ENCODE data around the gene OR52K2.

The OR52K2 gene

DNA sequence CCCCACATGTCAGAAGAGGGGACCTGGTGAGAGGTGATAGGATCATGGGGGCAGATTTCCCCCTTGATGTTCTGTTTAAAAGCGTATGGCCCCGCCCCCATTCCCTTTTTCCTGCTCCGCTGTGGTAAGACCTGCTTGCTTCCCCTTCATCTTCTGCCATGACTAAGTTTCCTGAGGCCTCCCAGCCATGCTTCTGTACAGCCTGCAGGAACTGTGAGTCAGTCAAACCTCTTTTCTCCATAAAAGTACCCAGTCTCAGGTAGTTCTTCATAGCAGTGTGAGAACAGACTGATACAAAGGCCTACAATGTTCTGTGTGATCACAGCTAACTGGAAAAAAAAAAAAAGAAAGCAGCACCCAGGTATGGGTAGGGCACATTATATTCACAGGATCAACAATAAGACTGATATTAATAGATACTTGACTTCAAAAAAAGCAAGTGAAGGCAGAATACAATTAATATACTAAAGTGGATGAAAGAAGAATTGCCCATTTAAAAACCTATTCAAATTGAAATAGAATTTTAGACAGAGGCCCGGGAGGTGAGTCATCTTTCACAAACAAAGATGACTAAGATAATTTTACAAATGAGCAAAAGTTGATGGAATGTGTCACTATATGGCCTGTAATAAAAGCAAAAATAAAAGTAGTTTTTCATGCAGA is 31.6 kb downstream of the OR52K2 start:
- TF ChIP-seq RAD21 (IDR thresholded peaks at IDR 0.05; ENCODE audit: low read depth) = no peak
- TF ChIP-seq FOXM1 (IDR thresholded peaks at IDR 0.05; ENCODE audit: borderline replicate concordance, low read depth) = no peak
- no peak for TF ChIP-seq YY1 (IDR thresholded peaks at IDR 0.05; ENCODE audit: low read depth)
- no peak for TF ChIP-seq NFIC (IDR thresholded peaks at IDR 0.05)
- TF ChIP-seq, protein P1, sequence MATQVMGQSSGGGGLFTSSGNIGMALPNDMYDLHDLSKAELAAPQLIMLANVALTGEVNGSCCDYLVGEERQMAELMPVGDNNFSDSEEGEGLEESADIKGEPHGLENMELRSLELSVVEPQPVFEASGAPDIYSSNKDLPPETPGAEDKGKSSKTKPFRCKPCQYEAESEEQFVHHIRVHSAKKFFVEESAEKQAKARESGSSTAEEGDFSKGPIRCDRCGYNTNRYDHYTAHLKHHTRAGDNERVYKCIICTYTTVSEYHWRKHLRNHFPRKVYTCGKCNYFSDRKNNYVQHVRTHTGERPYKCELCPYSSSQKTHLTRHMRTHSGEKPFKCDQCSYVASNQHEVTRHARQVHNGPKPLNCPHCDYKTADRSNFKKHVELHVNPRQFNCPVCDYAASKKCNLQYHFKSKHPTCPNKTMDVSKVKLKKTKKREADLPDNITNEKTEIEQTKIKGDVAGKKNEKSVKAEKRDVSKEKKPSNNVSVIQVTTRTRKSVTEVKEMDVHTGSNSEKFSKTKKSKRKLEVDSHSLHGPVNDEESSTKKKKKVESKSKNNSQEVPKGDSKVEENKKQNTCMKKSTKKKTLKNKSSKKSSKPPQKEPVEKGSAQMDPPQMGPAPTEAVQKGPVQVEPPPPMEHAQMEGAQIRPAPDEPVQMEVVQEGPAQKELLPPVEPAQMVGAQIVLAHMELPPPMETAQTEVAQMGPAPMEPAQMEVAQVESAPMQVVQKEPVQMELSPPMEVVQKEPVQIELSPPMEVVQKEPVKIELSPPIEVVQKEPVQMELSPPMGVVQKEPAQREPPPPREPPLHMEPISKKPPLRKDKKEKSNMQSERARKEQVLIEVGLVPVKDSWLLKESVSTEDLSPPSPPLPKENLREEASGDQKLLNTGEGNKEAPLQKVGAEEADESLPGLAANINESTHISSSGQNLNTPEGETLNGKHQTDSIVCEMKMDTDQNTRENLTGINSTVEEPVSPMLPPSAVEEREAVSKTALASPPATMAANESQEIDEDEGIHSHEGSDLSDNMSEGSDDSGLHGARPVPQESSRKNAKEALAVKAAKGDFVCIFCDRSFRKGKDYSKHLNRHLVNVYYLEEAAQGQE (IDR thresholded peaks at IDR 0.05; ENCODE audit: low read depth) = no peak
- no peak for TF ChIP-seq ZBTB7A (IDR thresholded peaks at IDR 0.05; ENCODE audit: low read depth)
- no peak for TF ChIP-seq EP300 (IDR thresholded peaks at IDR 0.05; ENCODE audit: borderline replicate concordance)
- no peak for TF ChIP-seq TCF12 (IDR thresholded peaks at IDR 0.05; ENCODE audit: low read depth)
- TF ChIP-seq TAF1 (IDR thresholded peaks at IDR 0.05; ENCODE audit: low read depth) = no peak
- no peak for TF ChIP-seq TEAD4 (IDR thresholded peaks at IDR 0.05)
- TF ChIP-seq, protein P2, sequence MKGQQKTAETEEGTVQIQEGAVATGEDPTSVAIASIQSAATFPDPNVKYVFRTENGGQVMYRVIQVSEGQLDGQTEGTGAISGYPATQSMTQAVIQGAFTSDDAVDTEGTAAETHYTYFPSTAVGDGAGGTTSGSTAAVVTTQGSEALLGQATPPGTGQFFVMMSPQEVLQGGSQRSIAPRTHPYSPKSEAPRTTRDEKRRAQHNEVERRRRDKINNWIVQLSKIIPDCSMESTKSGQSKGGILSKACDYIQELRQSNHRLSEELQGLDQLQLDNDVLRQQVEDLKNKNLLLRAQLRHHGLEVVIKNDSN (IDR thresholded peaks at IDR 0.05) = no peak
- TF ChIP-seq EGR1 (IDR thresholded peaks at IDR 0.05) = no peak
- TF ChIP-seq CREB1 (IDR thresholded peaks at IDR 0.05; ENCODE audit: low read depth) = no peak
- TF ChIP-seq, protein P3, sequence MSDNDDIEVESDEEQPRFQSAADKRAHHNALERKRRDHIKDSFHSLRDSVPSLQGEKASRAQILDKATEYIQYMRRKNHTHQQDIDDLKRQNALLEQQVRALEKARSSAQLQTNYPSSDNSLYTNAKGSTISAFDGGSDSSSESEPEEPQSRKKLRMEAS (IDR thresholded peaks at IDR 0.05) = no peak
- TF ChIP-seq CEBPB (IDR thresholded peaks at IDR 0.05) = no peak

DNA sequence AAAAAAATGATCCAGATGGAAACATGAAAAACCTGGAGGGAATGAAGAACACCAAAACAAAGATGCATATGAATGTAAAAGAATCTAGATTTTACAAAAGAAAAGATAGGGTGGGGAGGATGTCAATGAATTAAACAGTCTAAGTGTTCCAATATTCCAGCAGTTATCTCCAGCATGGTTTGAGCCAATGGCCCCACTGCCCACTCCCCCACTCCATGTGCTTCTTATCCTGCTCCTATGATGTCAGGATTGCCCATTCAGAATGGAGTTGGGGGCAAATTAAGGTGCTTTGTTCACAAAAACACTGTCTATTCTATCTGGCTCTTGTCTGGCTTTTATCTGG is 32.1 kb downstream of the OR52K2 start:
- TF ChIP-seq TEAD4 (IDR thresholded peaks at IDR 0.05) (no peak), EP300 (IDR thresholded peaks at IDR 0.05; ENCODE audit: borderline replicate concordance) (no peak), CREB1 (IDR thresholded peaks at IDR 0.05; ENCODE audit: low read depth) (no peak), CEBPB (IDR thresholded peaks at IDR 0.05) (no peak), NFIC (IDR thresholded peaks at IDR 0.05) (no peak), FOXM1 (IDR thresholded peaks at IDR 0.05; ENCODE audit: borderline replicate concordance, low read depth) (no peak)
- TF ChIP-seq, protein P1 (IDR thresholded peaks at IDR 0.05; ENCODE audit: low read depth) = no peak
- TF ChIP-seq, protein P2 (IDR thresholded peaks at IDR 0.05) = no peak

DNA sequence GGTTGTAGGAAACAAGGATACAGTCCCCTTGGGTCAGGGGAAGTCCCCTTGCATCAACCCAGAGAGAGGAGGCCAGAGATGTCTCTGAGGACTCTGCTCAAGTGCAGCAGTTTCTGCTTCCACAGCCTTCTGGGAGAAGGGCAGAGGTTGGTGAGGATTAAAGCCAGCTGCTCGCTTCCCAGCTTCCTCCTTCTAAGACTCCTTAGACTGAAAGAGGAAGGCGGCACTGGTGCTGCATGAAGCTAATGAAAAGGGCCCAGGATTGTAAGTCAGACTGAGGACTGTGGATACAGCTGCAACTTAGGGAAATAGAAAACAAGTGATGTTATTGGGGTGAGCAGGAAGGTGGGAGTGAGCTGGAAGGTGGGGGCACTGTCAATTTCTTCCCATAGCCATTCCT is 33.4 kb downstream of the OR52K2 start, which contains the start of gene OR52K1:
Gene OR52K1, plus strand, starts transcription at position 202 of the 400 bp plus-strand sequence. CDS start 6,255 bp downstream, outside the sequence.
- TF ChIP-seq TEAD4 (IDR thresholded peaks at IDR 0.05) = no peak
- no peak for TF ChIP-seq TAF1 (IDR thresholded peaks at IDR 0.05; ENCODE audit: low read depth)
- no peak for TF ChIP-seq YY1 (IDR thresholded peaks at IDR 0.05; ENCODE audit: low read depth)

DNA sequence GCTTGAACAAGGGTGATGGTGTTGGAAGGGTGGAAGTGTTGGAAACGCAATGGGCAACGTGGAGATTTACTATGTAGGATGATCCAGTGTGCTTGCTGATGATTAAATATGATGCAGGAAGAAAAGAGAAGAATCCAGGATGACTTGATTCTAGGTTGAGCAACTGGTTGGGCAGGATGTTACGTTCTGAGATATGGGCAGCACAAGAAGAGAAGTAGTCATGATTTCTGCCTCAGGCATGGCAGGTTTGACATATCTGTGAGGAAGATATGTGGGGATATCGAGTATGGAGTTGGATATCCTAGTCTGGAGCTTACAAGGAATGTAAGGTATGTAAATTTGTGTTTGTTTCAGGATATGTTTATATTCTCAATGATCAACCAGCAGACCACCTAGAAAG is 35.2 kb downstream of the OR52K2 start:
- TF ChIP-seq, protein P2 (IDR thresholded peaks at IDR 0.05) = no peak
- TF ChIP-seq TEAD4 (IDR thresholded peaks at IDR 0.05) (no peak), EP300 (IDR thresholded peaks at IDR 0.05; ENCODE audit: borderline replicate concordance) (no peak), FOXM1 (IDR thresholded peaks at IDR 0.05; ENCODE audit: borderline replicate concordance, low read depth) (no peak), TCF12 (IDR thresholded peaks at IDR 0.05; ENCODE audit: low read depth) (no peak), ZBTB7A (IDR thresholded peaks at IDR 0.05; ENCODE audit: low read depth) (no peak), CREB1 (IDR thresholded peaks at IDR 0.05; ENCODE audit: low read depth) (no peak), RAD21 (IDR thresholded peaks at IDR 0.05; ENCODE audit: low read depth) (no peak), CEBPB (IDR thresholded peaks at IDR 0.05) (no peak), NFIC (IDR thresholded peaks at IDR 0.05) (no peak), EGR1 (IDR thresholded peaks at IDR 0.05) (no peak), TAF1 (IDR thresholded peaks at IDR 0.05; ENCODE audit: low read depth) (no peak), YY1 (IDR thresholded peaks at IDR 0.05; ENCODE audit: low read depth) (no peak)
- TF ChIP-seq, protein P3 (IDR thresholded peaks at IDR 0.05) = no peak
- TF ChIP-seq, protein P1 (IDR thresholded peaks at IDR 0.05; ENCODE audit: low read depth) = no peak

Data from Ishikawa (cell line).